Lung (tissue), 12 donors: ENCODE results near the gene LRP3. TPM values are rescaled to one million over a fixed set of nuclear protein-coding genes. Genes with fewer than 3 reads are reported as not detected.

Source experiments
- ATAC-seq: fragments of 200-7000 bp; cut with Tn5 transposase; one replicate; pipeline ENCODE4 v1.9.1; 2020; ENCODE audit warnings: moderate number of reproducible peaks; ENCODE audit not compliant: insufficient read depth, low FRiP score
- DNase-seq, 3 donors: peaks; one replicate each; pipeline ENCODE4 v3.0.0-alpha.2; 2013 to 2017
- H3K27ac ChIP-seq, 2 donors: one replicate each; pipeline ENCODE4 v1.5.1; 2013; ENCODE audit warnings: mild to moderate bottlenecking in 2 of 2, moderate library complexity in 2 of 2, control low read depth in 1 of 2, inconsistent platforms in 1 of 2, low read depth in 1 of 2, low read length in 1 of 2
- H3K27me3 ChIP-seq, 3 donors: one replicate each; pipeline ENCODE4 v1.5.1; 2013; ENCODE audit warnings: low read length in 2 of 3; ENCODE audit not compliant: control insufficient read depth in 3 of 3, insufficient read depth in 3 of 3
- H3K36me3 ChIP-seq, 4 donors: one replicate each; pipeline ENCODE4 v1.5.1; 2013; ENCODE audit warnings: low read length in 4 of 4, mild to moderate bottlenecking in 1 of 4, moderate library complexity in 1 of 4; ENCODE audit not compliant: control insufficient read depth in 4 of 4, insufficient read depth in 4 of 4
- H3K4me1 ChIP-seq, 5 donors: one replicate each; pipeline ENCODE4 v1.5.1; 2013; ENCODE audit warnings: low read length in 5 of 5, mild to moderate bottlenecking in 2 of 5, moderate library complexity in 1 of 5; ENCODE audit not compliant: control insufficient read depth in 5 of 5, insufficient read depth in 5 of 5
- H3K4me3 ChIP-seq: one replicate; pipeline ENCODE4 v1.5.1; 2013; ENCODE audit warnings: mild to moderate bottlenecking, control low read depth, moderate library complexity
- H3K9ac ChIP-seq, 2 donors: one replicate each; pipeline ENCODE4 v1.5.1; 2013; ENCODE audit warnings: low read length in 2 of 2, control low read depth in 1 of 2; ENCODE audit not compliant: insufficient read depth in 1 of 2
- H3K9me3 ChIP-seq, 4 donors: one replicate each; pipeline ENCODE4 v1.5.1; 2013; ENCODE audit warnings: low read length in 3 of 4, mild to moderate bottlenecking in 1 of 4, moderate library complexity in 1 of 4; ENCODE audit not compliant: control insufficient read depth in 4 of 4, insufficient read depth in 3 of 4
- CTCF ChIP-seq: IDR thresholded peaks from 2 replicates; pipeline ENCODE4 v1.5.1; 2012; ENCODE audit warnings: mild to moderate bottlenecking; ENCODE audit errors: control extremely low read depth, extremely low read depth
- WGBS, 2 donors: extraction: QIAGEN DNeasy Blood & Tissue Kit; methylation state at CpG; one replicate each; pipeline ENCODE4 v1.1.7; 2013; 5-methylcytosine and 5-hydroxymethylcytosine counted together
- polyA plus RNA-seq, 2 donors: library from polyadenylated mRNA; stranded (reverse); fragments of 200-250 nt; gene quantifications; one replicate each; pipeline ENCODE4 v1.2.1, GENCODE V29; 2013
- total RNA-seq, 2 donors: library from RNA; depleted of rRNA in 1 of 2; stranded (reverse); fragments of >200 nt in 1 of 2; gene quantifications; one replicate each; pipeline ENCODE4 v1.2.1, GENCODE V29; 2014 to 2021
- donor health status: control.
- donor health status: control.
- donor health status: Bipolar disorder and iron deficiency.
- donor health status: healthy.
- donor health status: DM: yes; HTN: yes; CAD: no.

The LRP3 gene
- total and polyA plus RNA-seq, 4 donors = 10.6 to 18.2 (median 14.6) TPM

GRCh38 chr19:33203529-33203928 is 9.4 kb downstream of the LRP3 start:
- no peak for DNase-seq
- Histone ChIP-seq H3K4me3 (no peak overlapping the region), H3K9me3 (no peaks in the 10 kb centered on the region), H3K27ac (no peak overlapping the region), H3K27me3 (no peaks in the 10 kb centered on the region), H3K4me1 (no peaks in the 10 kb centered on the region), H3K36me3 (peaks cover 0 to 24% (median 9%) of the 10 kb centered on the region in 4 donors), H3K9ac (no peak overlapping the region)
- 80 to 85% methylated on average over 6 of the region's 6 CpGs for WGBS, 2 donors
- no peak for ATAC-seq
- TF ChIP-seq CTCF = no peak

- peaks cover 0 to 22% (median 8%) of the 10 kb centered on the region in 4 donors for H3K36me3 ChIP-seq
Observed at GRCh38 chr19:33204136-33204973, 10.2 kb downstream of the LRP3 start.

GRCh38 chr19:33205110-33205509 is 11.0 kb downstream of the LRP3 start:
- Histone ChIP-seq H3K9ac (no peak overlapping the region), H3K27ac (no peak overlapping the region), H3K9me3 (no peaks in the 10 kb centered on the region), H3K4me3 (no peak overlapping the region), H3K27me3 (no peaks in the 10 kb centered on the region), H3K36me3 (peaks cover 0 to 22% (median 8%) of the 10 kb centered on the region in 4 donors), H3K4me1 (peaks cover 0 to 4% (median 0%) of the 10 kb centered on the region in 5 donors)
- DNase-seq (no peak), ATAC-seq (no peak)
- 94 to 96% methylated on average over 27 of the region's 27 CpGs for WGBS, 2 donors
- no peak for TF ChIP-seq CTCF

More at GRCh38 chr19:33204136-33204973, 10.2 kb downstream of the LRP3 start:
- DNase-seq = no peak
- no peak overlapping the region for H3K27ac ChIP-seq
- H3K9me3 ChIP-seq = no peaks in the 10 kb centered on the region
- H3K4me1 ChIP-seq = peaks cover 0 to 3% (median 0%) of the 10 kb centered on the region in 5 donors
- no peaks in the 10 kb centered on the region for H3K27me3 ChIP-seq
- WGBS, 2 donors = 90 to 93% methylated on average over 32 of the region's 32 CpGs
- H3K4me3 ChIP-seq = no peak overlapping the region
- ATAC-seq = no peak
- no peak for TF ChIP-seq CTCF
- no peak overlapping the region for H3K9ac ChIP-seq
